Neuronal stem cell (in vitro differentiated cells): Measurements from ENCODE around the gene TMED3.
"Not testable (repeated sequence)": the region's sequence is repeated elsewhere in the genome, so short reads cannot be mapped to it uniquely, and the experiment has no call there.

Experiments
- DNase-seq: peaks from one replicate; pipeline ENCODE4 v3.0.0-alpha.2; 2013; ENCODE audit warnings: low spot score
- H2AFZ ChIP-seq: one replicate; pipeline ENCODE4 v1.6.1; 2013; ENCODE audit warnings: mild to moderate bottlenecking, low read length, inconsistent platforms
- H2AK5ac ChIP-seq: 2 replicates; pipeline ENCODE4 v1.6.1; 2013; ENCODE audit warnings: low read depth, mild to moderate bottlenecking, inconsistent platforms, low read length, moderate library complexity, mixed read lengths
- H2BK120ac ChIP-seq: 2 replicates; pipeline ENCODE4 v1.6.1; 2013; ENCODE audit warnings: low read depth, mild to moderate bottlenecking, inconsistent platforms, low read length, moderate library complexity, mixed read lengths
- H2BK12ac ChIP-seq: one replicate; pipeline ENCODE4 v1.6.1; 2013; ENCODE audit warnings: low read length, inconsistent platforms
- H2BK15ac ChIP-seq: 2 replicates; pipeline ENCODE4 v1.6.1; 2013; ENCODE audit warnings: mild to moderate bottlenecking, low read length, inconsistent platforms, mixed read lengths
- H2BK5ac ChIP-seq: one replicate; pipeline ENCODE4 v1.6.1; 2013; ENCODE audit warnings: inconsistent platforms, mild to moderate bottlenecking, low read length, moderate library complexity
- H3K14ac ChIP-seq: one replicate; pipeline ENCODE4 v1.6.1; 2013; ENCODE audit warnings: low read length, inconsistent platforms
- H3K18ac ChIP-seq: 2 replicates; pipeline ENCODE4 v1.6.1; 2013; ENCODE audit warnings: low read length, inconsistent platforms
- H3K23ac ChIP-seq: 2 replicates; pipeline ENCODE4 v1.6.1; 2013; ENCODE audit warnings: low read depth, mild to moderate bottlenecking, mixed read lengths, low read length, inconsistent platforms; ENCODE audit not compliant: poor library complexity
- H3K27ac ChIP-seq: replicated peaks from 3 replicates; pipeline ENCODE4 v1.5.1; 2013; ENCODE audit warnings: low read length, inconsistent platforms
- H3K27me3 ChIP-seq, 3 experiments: 2 replicates each; pipeline ENCODE4 v1.6.1; 2013; ENCODE audit warnings: low read length in 3 of 3, mild to moderate bottlenecking in 2 of 3, inconsistent platforms in 1 of 3, low read depth in 1 of 3, mixed read lengths in 1 of 3, moderate library complexity in 1 of 3; ENCODE audit not compliant: control insufficient read depth in 3 of 3, insufficient read depth in 3 of 3
- H3K36me3 ChIP-seq, 2 donors: replicated peaks in 1 of 2; 2 replicates each; pipeline ENCODE4 v1.6.1; 2013; ENCODE audit warnings: low read length in 2 of 2; ENCODE audit not compliant: control insufficient read depth in 2 of 2, insufficient read depth in 2 of 2
- H3K4ac ChIP-seq: 2 replicates; pipeline ENCODE4 v1.6.1; 2013; ENCODE audit warnings: inconsistent platforms, mild to moderate bottlenecking, low read length, moderate library complexity
- H3K4me1 ChIP-seq, 2 donors: 1 replicate in 1 of 2; 2 replicates in 1 of 2; pipeline ENCODE4 v1.6.1; 2013; ENCODE audit warnings: low read length in 2 of 2, low read depth in 1 of 2; ENCODE audit not compliant: control insufficient read depth in 2 of 2, insufficient read depth in 1 of 2
- H3K4me2 ChIP-seq: one replicate; pipeline ENCODE4 v1.6.1; 2013; ENCODE audit warnings: mild to moderate bottlenecking, low read length, inconsistent platforms; ENCODE audit not compliant: insufficient read depth, poor library complexity, severe bottlenecking
- H3K4me3 ChIP-seq, 2 donors: 2 replicates each; pipeline ENCODE4 v1.5.1; 2013; ENCODE audit warnings: low read length in 2 of 2, mild to moderate bottlenecking in 2 of 2, inconsistent platforms in 1 of 2, moderate library complexity in 1 of 2
- H3K79me1 ChIP-seq: one replicate; pipeline ENCODE4 v1.6.1; 2013; ENCODE audit warnings: low read depth, mild to moderate bottlenecking, inconsistent platforms, low read length, moderate library complexity
- H3K9ac ChIP-seq: one replicate; pipeline ENCODE4 v1.6.1; 2013; ENCODE audit warnings: mild to moderate bottlenecking, low read depth, low read length, inconsistent platforms; ENCODE audit not compliant: poor library complexity
- H3K9me3 ChIP-seq, 2 donors: replicated peaks in 1 of 2; 2 replicates each; pipeline versions ENCODE3 to v1.6.1; 2013; ENCODE audit warnings: low read length in 2 of 2, mild to moderate bottlenecking in 2 of 2, inconsistent platforms in 1 of 2, low read depth in 1 of 2, mixed read lengths in 1 of 2, moderate library complexity in 1 of 2; ENCODE audit not compliant: control insufficient read depth in 2 of 2, insufficient read depth in 1 of 2
- H4K8ac ChIP-seq: one replicate; pipeline ENCODE4 v1.6.1; 2013; ENCODE audit warnings: low read depth, mild to moderate bottlenecking, inconsistent platforms, low read length, moderate library complexity
- H4K91ac ChIP-seq: one replicate; pipeline ENCODE4 v1.6.1; 2013; ENCODE audit warnings: low read length, low read depth, mild to moderate bottlenecking, inconsistent platforms; ENCODE audit not compliant: poor library complexity
- WGBS, 2 donors: extraction: QIAGEN DNeasy Blood & Tissue Kit; methylation state at CpG; one replicate each; pipeline ENCODE4 v1.1.7; 2013; ENCODE audit warnings: missing lambda C conversion rate in 2 of 2, mixed read lengths in 1 of 2; ENCODE audit not compliant: insufficient read length in 2 of 2, insufficient replicate concordance in 1 of 2; ENCODE audit errors: extremely low coverage in 2 of 2; 5-methylcytosine and 5-hydroxymethylcytosine counted together

Gene TMED3

DNA sequence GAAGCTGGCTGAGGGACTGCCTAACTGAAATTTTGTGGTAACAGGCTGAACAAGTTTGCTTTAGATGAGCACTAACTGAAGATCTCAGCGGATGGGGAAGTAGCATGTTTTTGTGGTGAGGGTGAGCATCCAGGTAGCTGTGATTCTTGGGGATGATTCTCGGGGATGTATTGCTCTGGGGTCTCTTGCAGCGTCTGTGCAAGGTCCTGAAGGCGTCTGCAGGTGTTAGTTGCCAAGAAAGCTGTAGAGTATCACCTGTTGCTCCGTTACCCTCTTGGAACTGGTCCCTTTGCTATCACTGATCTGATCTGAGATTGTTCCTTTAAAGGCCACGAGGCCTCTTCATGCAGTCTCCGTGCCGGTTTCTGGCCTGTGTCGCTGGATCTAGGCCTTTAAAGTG lies 6.0 kb downstream of the TMED3 start:
- Histone ChIP-seq H3K4ac (no peak overlapping the region), H3K27ac (no peak overlapping the region), H2BK15ac (no peak overlapping the region), H3K4me3 (no peak overlapping the region), H3K4me2 (no peak overlapping the region), H2BK120ac (no peak overlapping the region), H2BK12ac (no peak overlapping the region), H4K8ac (no peak overlapping the region), H3K23ac (no peak overlapping the region), H2BK5ac (no peak overlapping the region), H3K36me3 (peaks cover 47 to 80% of the 10 kb centered on the region in 2 donors), H2AK5ac (no peak overlapping the region), H3K9ac (no peak overlapping the region), H3K18ac (no peak overlapping the region), H3K14ac (no peak overlapping the region), H3K9me3 (peaks cover 0 to 3% of the 10 kb centered on the region in 2 donors), H2AFZ (no peak overlapping the region), H4K91ac (no peak overlapping the region), H3K79me1 (peaks cover 3% of the 10 kb centered on the region), H3K4me1 (peaks cover 4 to 5% of the 10 kb centered on the region in 2 donors), H3K27me3 (no peaks in the 10 kb centered on the region)
- WGBS, 2 donors, result no CpG with 5 or more reads among the region's 9 CpGs
- DNase-seq, result no peak

DNA sequence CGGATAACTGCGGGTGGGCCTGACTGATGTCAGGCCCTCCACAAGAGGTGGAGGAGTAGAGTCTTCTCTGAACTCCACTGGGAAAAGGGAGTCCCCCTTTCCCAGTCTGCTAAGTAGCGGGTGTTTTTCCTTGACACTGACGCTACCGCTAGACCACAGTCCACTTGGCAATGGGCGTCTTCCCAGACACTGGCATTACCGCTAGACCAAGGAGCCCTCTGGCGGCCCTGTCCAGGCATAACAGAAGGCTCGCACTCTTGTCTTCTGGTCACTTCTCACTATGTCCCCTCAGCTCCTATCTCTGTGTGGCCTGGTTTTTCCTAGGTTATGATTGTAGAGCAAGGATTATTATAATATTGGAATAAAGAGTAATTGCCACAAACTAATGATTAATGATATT lies 9.1 kb downstream of the TMED3 start:
- H3K36me3 ChIP-seq, result peaks cover 40 to 76% of the 10 kb centered on the region in 2 donors
- not testable (repeated sequence) for H2BK5ac ChIP-seq, H3K79me1 ChIP-seq, H3K9ac ChIP-seq, H3K18ac ChIP-seq, H2BK12ac ChIP-seq, H4K91ac ChIP-seq, H3K14ac ChIP-seq, H3K4ac ChIP-seq, H4K8ac ChIP-seq, H2BK15ac ChIP-seq, H2AK5ac ChIP-seq, H3K4me2 ChIP-seq, H3K4me3 ChIP-seq, H3K23ac ChIP-seq, H2BK120ac ChIP-seq, H3K27me3 ChIP-seq, H3K4me1 ChIP-seq, H2AFZ ChIP-seq, H3K9me3 ChIP-seq, DNase-seq, H3K27ac ChIP-seq
- no CpG with 5 or more reads among the region's 9 CpGs for WGBS, 2 donors

DNA sequence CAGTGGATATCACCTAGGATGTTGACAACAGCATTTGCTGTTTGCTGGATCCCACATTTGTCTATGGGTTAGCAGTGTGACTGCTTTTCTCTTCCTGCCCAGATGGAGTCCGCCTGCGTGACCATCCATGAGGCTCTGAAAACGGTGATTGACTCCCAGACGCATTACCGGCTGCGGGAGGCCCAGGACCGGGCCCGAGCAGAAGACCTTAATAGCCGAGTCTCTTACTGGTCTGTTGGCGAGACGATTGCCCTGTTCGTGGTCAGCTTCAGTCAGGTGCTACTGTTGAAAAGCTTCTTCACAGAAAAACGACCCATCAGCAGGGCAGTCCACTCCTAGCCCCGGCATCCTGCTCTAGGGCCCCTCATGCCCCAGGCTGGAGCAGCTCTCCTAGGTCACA lies 11.0 kb downstream of the TMED3 start:
- Histone ChIP-seq H2BK120ac (no peak overlapping the region), H4K8ac (no peak overlapping the region), H3K27ac (no peak overlapping the region), H3K9ac (no peak overlapping the region), H3K27me3 (no peaks in the 10 kb centered on the region), H2AFZ (no peak overlapping the region), H3K14ac (no peak overlapping the region), H3K23ac (no peak overlapping the region), H4K91ac (no peak overlapping the region), H3K4me2 (no peak overlapping the region), H3K79me1 (no peaks in the 10 kb centered on the region), H2BK12ac (no peak overlapping the region), H2BK15ac (no peak overlapping the region), H3K36me3 (peaks cover 29 to 60% of the 10 kb centered on the region in 2 donors), H3K9me3 (peaks cover 0 to 3% of the 10 kb centered on the region in 2 donors), H3K4ac (no peak overlapping the region), H3K4me1 (no peaks in the 10 kb centered on the region), H2AK5ac (no peak overlapping the region), H3K18ac (no peak overlapping the region), H3K4me3 (no peak overlapping the region), H2BK5ac (no peak overlapping the region)
- no CpG with 5 or more reads among the region's 14 CpGs for WGBS, 2 donors
- DNase-seq, result no peak

DNA sequence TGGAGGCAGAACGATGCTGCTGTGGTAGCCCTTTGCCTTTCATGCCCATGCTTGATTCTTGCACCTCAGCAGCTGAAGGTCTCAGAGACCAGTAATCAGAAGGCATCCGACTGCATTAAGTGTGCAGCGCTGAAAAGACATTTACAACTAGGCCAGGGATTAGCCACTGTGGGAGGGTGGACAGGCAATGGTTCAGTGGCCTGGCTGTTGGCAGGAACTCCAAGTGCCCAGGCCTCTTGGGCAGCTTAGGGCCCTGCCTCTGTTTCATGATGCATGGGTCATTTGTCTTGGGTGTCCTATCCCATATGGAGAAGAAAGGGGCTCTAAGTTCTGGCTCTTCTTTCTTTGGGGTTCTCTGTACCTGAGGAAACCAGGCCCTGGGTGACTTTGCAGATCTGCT lies 11.4 kb downstream of the TMED3 start:
- no peak overlapping the region for H3K4me2 ChIP-seq
- H2BK15ac ChIP-seq, result no peak overlapping the region
- no peak overlapping the region for H3K23ac ChIP-seq
- H2AFZ ChIP-seq, result no peak overlapping the region
- H2BK5ac ChIP-seq, result no peak overlapping the region
- H3K36me3 ChIP-seq, result peaks cover 25 to 56% of the 10 kb centered on the region in 2 donors
- no peaks in the 10 kb centered on the region for H3K79me1 ChIP-seq
- H3K27me3 ChIP-seq, result no peaks in the 10 kb centered on the region
- H3K4me3 ChIP-seq, result no peak overlapping the region
- no peak overlapping the region for H3K9ac ChIP-seq
- no peak for DNase-seq
- WGBS, 2 donors, result no CpG with 5 or more reads among the region's 3 CpGs
- H4K8ac ChIP-seq, result no peak overlapping the region
- no peaks in the 10 kb centered on the region for H3K4me1 ChIP-seq
- peaks cover 0 to 3% of the 10 kb centered on the region in 2 donors for H3K9me3 ChIP-seq
- H3K4ac ChIP-seq, result no peak overlapping the region
- no peak overlapping the region for H4K91ac ChIP-seq
- H2AK5ac ChIP-seq, result no peak overlapping the region
- no peak overlapping the region for H2BK12ac ChIP-seq
- no peak overlapping the region for H2BK120ac ChIP-seq
- no peak overlapping the region for H3K27ac ChIP-seq
- H3K18ac ChIP-seq, result no peak overlapping the region
- no peak overlapping the region for H3K14ac ChIP-seq
